MM.1S (cell line): Measurements from ENCODE around the gene NAA10.

Experiments used
- DNase-seq: peaks from one replicate; pipeline ENCODE4 v3.0.0-alpha.2; 2015
- H2AFZ ChIP-seq: fragments of 300-600 bp; sonication (generic); 2 replicates; pipeline ENCODE4 v1.6.0; 2016; ENCODE audit warnings: antibody characterized with exemption, low read length
- H3F3A ChIP-seq: fragments of 300-600 bp; sonication (generic); 2 replicates; pipeline ENCODE4 v1.6.1; 2016; ENCODE audit warnings: mild to moderate bottlenecking, antibody characterized with exemption, low read length, moderate library complexity, mixed read lengths; ENCODE audit not compliant: insufficient read depth
- H3K27ac ChIP-seq: fragments of 300-600 bp; sonication (generic); 2 replicates; pipeline ENCODE4 v1.5.1; 2016; ENCODE audit warnings: mild to moderate bottlenecking, low read length
- H3K27me3 ChIP-seq: fragments of 300-600 bp; sonication (generic); replicated peaks from 2 replicates; pipeline ENCODE4 v1.6.0; 2016; ENCODE audit warnings: low read length; ENCODE audit not compliant: insufficient read depth
- H3K36me3 ChIP-seq: fragments of 300-600 bp; sonication (generic); replicated peaks from 2 replicates; pipeline ENCODE4 v1.6.1; 2016; ENCODE audit warnings: mild to moderate bottlenecking, low read length, mixed read lengths; ENCODE audit not compliant: insufficient read depth
- H3K4me1 ChIP-seq: fragments of 300-600 bp; sonication (generic); 2 replicates; pipeline ENCODE4 v1.6.1; 2016; ENCODE audit warnings: low read length, mixed read lengths
- H3K4me2 ChIP-seq: fragments of 300-600 bp; sonication (generic); 2 replicates; pipeline ENCODE4 v1.6.0; 2016; ENCODE audit warnings: low read depth, low read length
- H3K4me3 ChIP-seq: fragments of 300-600 bp; sonication (generic); 2 replicates; pipeline ENCODE4 v1.5.1; 2016; ENCODE audit warnings: low read length, mixed read lengths
- H3K79me2 ChIP-seq: fragments of 300-600 bp; sonication (generic); 2 replicates; pipeline ENCODE4 v1.6.1; 2016; ENCODE audit warnings: mixed run types, low read length, mixed read lengths
- H3K9ac ChIP-seq: fragments of 300-600 bp; sonication (generic); 2 replicates; pipeline ENCODE4 v1.6.1; 2016; ENCODE audit warnings: low read length, mixed read lengths
- H3K9me2 ChIP-seq: fragments of 300-600 bp; sonication (generic); replicated peaks from 2 replicates; pipeline ENCODE4 v1.6.1; 2016; ENCODE audit warnings: mild to moderate bottlenecking, low read length, mixed read lengths; ENCODE audit not compliant: insufficient read depth
- H3K9me3 ChIP-seq: fragments of 300-600 bp; sonication (generic); replicated peaks from 2 replicates; pipeline ENCODE4 v1.6.1; 2016; ENCODE audit warnings: mild to moderate bottlenecking, low read length, mixed read lengths; ENCODE audit not compliant: insufficient read depth
- H4K20me1 ChIP-seq: fragments of 300-600 bp; sonication (generic); 2 replicates; pipeline ENCODE4 v1.6.1; 2016; ENCODE audit warnings: mild to moderate bottlenecking, low read length, moderate library complexity, mixed read lengths; ENCODE audit not compliant: insufficient read depth
- EZH2 ChIP-seq: fragments of 300-600 bp; sonication (generic); optimal IDR thresholded peaks from 2 replicates; pipeline ENCODE3; 2017; ENCODE audit warnings: low read depth, mild to moderate bottlenecking, antibody characterized with exemption, low read length, mixed read lengths
- EZH2phosphoT487 ChIP-seq: fragments of 300-600 bp; sonication (generic); IDR thresholded peaks from 2 replicates; pipeline ENCODE4 v1.6.1; 2018; ENCODE audit warnings: antibody characterized with exemption, low read length
- TF ChIP-seq, protein P1 (sequence below): fragments of 300-600 bp; sonication (generic); IDR thresholded peaks from 2 replicates; pipeline ENCODE4 v1.5.1; 2016; ENCODE audit warnings: antibody characterized with exemption, low read length, mixed read lengths

The NAA10 gene

DNA sequence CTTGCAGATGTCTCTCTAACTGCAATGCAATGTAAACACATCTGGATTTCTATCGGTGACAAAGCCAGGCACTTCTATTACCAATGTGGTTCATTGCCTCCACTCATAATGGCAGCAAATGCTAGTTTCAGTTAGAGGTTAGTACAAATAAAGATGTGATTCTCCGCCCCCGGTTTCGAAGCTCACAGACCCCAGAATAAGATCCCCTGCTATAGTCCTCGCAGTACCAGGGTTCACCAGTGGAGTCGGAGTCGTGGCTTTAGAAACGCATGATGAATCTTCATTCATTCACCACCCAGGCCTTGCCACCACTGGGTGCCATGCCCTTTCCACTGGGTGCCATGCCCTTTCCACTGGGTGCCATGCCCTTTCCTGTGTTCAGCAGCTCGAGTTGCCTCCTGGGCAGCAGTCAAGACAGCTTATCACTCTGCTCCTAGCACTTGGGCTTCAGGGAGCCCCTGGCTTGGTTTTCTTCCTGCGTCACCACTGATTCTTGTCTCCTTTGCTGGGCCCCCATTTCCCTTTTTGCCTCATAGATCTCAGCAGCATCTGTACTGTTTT, 3.5 kb upstream of the NAA10 start:
- Histone ChIP-seq H3K4me2 (no peak overlapping the region), H3K4me1 (no peaks in the 10 kb centered on the region)

DNA sequence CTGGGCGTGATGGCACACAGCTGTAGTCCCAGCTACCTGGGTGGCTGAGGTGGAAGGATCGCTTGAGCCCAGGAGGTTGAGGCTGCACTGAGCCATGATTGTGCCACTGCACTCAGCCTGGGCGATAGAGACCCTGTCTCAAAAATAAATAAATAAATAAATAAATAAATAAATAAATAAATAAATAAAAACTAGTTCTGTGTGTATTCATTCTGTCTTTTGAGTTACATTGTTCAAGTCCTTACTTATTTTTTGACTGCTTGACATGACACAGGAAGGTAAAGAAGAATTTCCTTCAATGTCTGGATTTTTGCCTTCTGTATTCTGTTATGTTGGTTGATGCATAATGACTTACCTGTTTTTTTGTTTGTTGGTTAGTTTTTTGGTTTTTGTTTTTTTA, 2.2 kb upstream of the NAA10 start:
- H3K9me2 ChIP-seq, result no peaks in the 10 kb centered on the region
- H3K79me2 ChIP-seq, result peaks cover 25% of the 10 kb centered on the region
- TF ChIP-seq, protein P1, sequence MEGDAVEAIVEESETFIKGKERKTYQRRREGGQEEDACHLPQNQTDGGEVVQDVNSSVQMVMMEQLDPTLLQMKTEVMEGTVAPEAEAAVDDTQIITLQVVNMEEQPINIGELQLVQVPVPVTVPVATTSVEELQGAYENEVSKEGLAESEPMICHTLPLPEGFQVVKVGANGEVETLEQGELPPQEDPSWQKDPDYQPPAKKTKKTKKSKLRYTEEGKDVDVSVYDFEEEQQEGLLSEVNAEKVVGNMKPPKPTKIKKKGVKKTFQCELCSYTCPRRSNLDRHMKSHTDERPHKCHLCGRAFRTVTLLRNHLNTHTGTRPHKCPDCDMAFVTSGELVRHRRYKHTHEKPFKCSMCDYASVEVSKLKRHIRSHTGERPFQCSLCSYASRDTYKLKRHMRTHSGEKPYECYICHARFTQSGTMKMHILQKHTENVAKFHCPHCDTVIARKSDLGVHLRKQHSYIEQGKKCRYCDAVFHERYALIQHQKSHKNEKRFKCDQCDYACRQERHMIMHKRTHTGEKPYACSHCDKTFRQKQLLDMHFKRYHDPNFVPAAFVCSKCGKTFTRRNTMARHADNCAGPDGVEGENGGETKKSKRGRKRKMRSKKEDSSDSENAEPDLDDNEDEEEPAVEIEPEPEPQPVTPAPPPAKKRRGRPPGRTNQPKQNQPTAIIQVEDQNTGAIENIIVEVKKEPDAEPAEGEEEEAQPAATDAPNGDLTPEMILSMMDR, result no peak
- TF ChIP-seq EZH2phosphoT487 (no peak), EZH2 (no peak)
- no peaks in the 10 kb centered on the region for H3F3A ChIP-seq
- H3K36me3 ChIP-seq, result no peaks in the 10 kb centered on the region
- H3K4me3 ChIP-seq, result no peak overlapping the region
- H3K27me3 ChIP-seq, result no peaks in the 10 kb centered on the region
- no peak overlapping the region for H3K9ac ChIP-seq
- no peaks in the 10 kb centered on the region for H3K9me3 ChIP-seq
- no peaks in the 10 kb centered on the region for H3K4me1 ChIP-seq
- no peak overlapping the region for H3K4me2 ChIP-seq
- no peaks in the 10 kb centered on the region for H4K20me1 ChIP-seq
- no peak overlapping the region for H3K27ac ChIP-seq
- no peak for DNase-seq
- no peak overlapping the region for H2AFZ ChIP-seq

More for the DNA sequence above, 3.5 kb upstream of the NAA10 start:
- Histone ChIP-seq H3K9ac (no peak overlapping the region), H3K27ac (no peak overlapping the region), H3K9me2 (no peaks in the 10 kb centered on the region), H3K4me3 (no peak overlapping the region), H3K27me3 (no peaks in the 10 kb centered on the region), H3F3A (no peaks in the 10 kb centered on the region), H3K79me2 (peaks cover 12% of the 10 kb centered on the region), H3K9me3 (no peaks in the 10 kb centered on the region), H4K20me1 (no peaks in the 10 kb centered on the region), H3K36me3 (no peaks in the 10 kb centered on the region), H2AFZ (no peak overlapping the region)
- no peak for DNase-seq
- TF ChIP-seq EZH2phosphoT487, result no peak
- TF ChIP-seq, protein P1, result no peak
- no peak for TF ChIP-seq EZH2

DNA sequence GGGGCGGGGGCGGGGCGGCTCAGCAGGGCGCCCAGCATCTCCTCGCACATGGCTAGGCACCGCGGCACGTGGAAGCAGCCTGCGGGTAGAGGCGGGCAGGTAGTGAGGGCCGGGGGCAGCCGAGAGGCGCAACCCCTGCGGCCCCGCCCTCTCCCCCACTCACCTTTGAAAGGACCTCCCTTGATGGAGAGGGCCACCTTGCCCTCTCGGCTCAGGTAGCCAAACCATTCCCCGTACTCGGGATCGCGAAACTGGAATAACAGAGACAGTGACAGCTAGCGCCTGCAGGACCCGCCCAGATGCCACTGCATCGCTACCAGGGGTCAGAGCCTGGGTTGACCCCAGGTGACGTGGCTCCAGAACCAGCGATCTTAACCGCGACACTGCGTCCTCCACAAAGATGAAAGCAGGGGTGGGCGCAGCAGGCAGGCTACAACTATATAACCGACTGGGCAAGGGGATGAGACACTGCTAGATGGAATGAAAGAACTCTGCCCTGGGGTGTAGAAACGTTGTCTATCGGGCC, 552 bp upstream of the NAA10 start:
- no peak for DNase-seq
- Histone ChIP-seq H3F3A (no peaks in the 10 kb centered on the region), H3K36me3 (no peaks in the 10 kb centered on the region), H3K27ac (no peak overlapping the region), H3K9ac (peak overlapping the region; percentile 29; the same call in 1 of the 2 replicates), H3K79me2 (peaks cover 40% of the 10 kb centered on the region), H3K4me1 (no peaks in the 10 kb centered on the region), H3K9me3 (no peaks in the 10 kb centered on the region), H3K4me3 (peak overlapping the region; percentile 25; the same call in 1 of the 2 replicates), H3K9me2 (no peaks in the 10 kb centered on the region), H3K4me2 (peak overlapping the region; percentile 57; the same call in 1 of the 2 replicates), H4K20me1 (no peaks in the 10 kb centered on the region), H2AFZ (no peak overlapping the region), H3K27me3 (no peaks in the 10 kb centered on the region)
- TF ChIP-seq, protein P1, result no peak
- TF ChIP-seq EZH2phosphoT487, result no peak
- no peak for TF ChIP-seq EZH2
